HepG2 (cell line): ENCODE data around the gene LARP1. TPM values are rescaled to one million over a fixed set of nuclear protein-coding genes. Genes with fewer than 3 reads are reported as not detected.
A peak's percentile ranks its signal among the peaks of the same experiment; 100 is the strongest.

ENCODE experiments used
- CBX1 ChIP-seq: IDR thresholded peaks from one replicate; pipeline ENCODE4 v1.6.1; 2016; ENCODE audit warnings: antibody characterized with exemption, low read depth
- ETV5 ChIP-seq: IDR thresholded peaks from 2 replicates; pipeline ENCODE4 v1.6.1; 2018; ENCODE audit warnings: missing biosample characterization, missing genetic modification reagents, inconsistent platforms, borderline replicate concordance
- FUBP1 ChIP-seq: sonication (generic); formaldehyde crosslinking; IDR thresholded peaks from 2 replicates; pipeline ENCODE4 v1.5.1; 2020; ENCODE audit warnings: missing genetic modification reagents, mild to moderate bottlenecking, borderline replicate concordance
- HNF4G ChIP-seq, 2 experiments: sonication (generic) in 1 of 2; formaldehyde crosslinking in 1 of 2; IDR thresholded peaks; 2 replicates each; pipeline versions ENCODE4 v1.4.0 to v1.6.1; 2011 to 2020; ENCODE audit warnings: borderline replicate concordance in 2 of 2, low read depth in 2 of 2, mild to moderate bottlenecking in 2 of 2, low read length in 1 of 2, missing genetic modification reagents in 1 of 2, moderate library complexity in 1 of 2
- KLF15 ChIP-seq: sonication (generic); formaldehyde crosslinking; IDR thresholded peaks from 2 replicates; pipeline ENCODE4 v1.8.1; 2023; ENCODE audit warnings: borderline replicate concordance, mild to moderate bottlenecking, inconsistent platforms, missing genetic modification reagents, mixed read lengths
- MED8 ChIP-seq: sonication (generic); formaldehyde crosslinking; IDR thresholded peaks from 2 replicates; pipeline ENCODE4 v1.8.1; 2023; ENCODE audit warnings: mild to moderate bottlenecking, missing genetic modification reagents; ENCODE audit not compliant: insufficient replicate concordance
- MIER3 ChIP-seq: IDR thresholded peaks from 2 replicates; pipeline ENCODE4 v1.6.1; 2016; ENCODE audit warnings: missing compliant biosample characterization, borderline replicate concordance
- NPAS2 ChIP-seq: sonication (generic); formaldehyde crosslinking; IDR thresholded peaks from 2 replicates; pipeline ENCODE4 v1.8.0; 2022; ENCODE audit warnings: mild to moderate bottlenecking, missing genetic modification reagents, borderline replicate concordance
- SIX4 ChIP-seq: sonication (generic); formaldehyde crosslinking; IDR thresholded peaks from 2 replicates; pipeline ENCODE4 v1.4.0; 2020; ENCODE audit warnings: missing genetic modification reagents
- ZNF350 ChIP-seq: sonication (generic); formaldehyde crosslinking; IDR thresholded peaks from 2 replicates; pipeline ENCODE4 v1.4.0; 2020; ENCODE audit warnings: mild to moderate bottlenecking, low read depth, missing genetic modification reagents, borderline replicate concordance
- ZXDC ChIP-seq: sonication (generic); formaldehyde crosslinking; IDR thresholded peaks from 2 replicates; pipeline ENCODE4 v1.5.0; 2020; ENCODE audit warnings: mild to moderate bottlenecking, missing genetic modification reagents
- polyA plus RNA-seq, 8 experiments: library from polyadenylated mRNA; depleted of rRNA in 3 of 8; stranded (reverse) in 7 of 8; unstranded in 1 of 8; fragments of >200 nt; fragmentation: Illumina TruSeq in 4 of 8; extraction: Trizol in 4 of 8; gene quantifications; 2 replicates each; pipeline versions ENCODE4 v1.2.1 to v1.2.3, GENCODE V29; 2011 to 2016; ENCODE audit warnings: low read depth in 4 of 8, missing spikeins in 1 of 8, mixed read lengths in 1 of 8; ENCODE audit not compliant: insufficient read depth in 1 of 8
- total RNA-seq, 5 experiments: library from RNA; depleted of rRNA; stranded (reverse); fragments of >200 nt; fragmentation: Illumina TruSeq; extraction: Trizol; gene quantifications; 2 replicates each; pipeline ENCODE4 v1.2.3, GENCODE V29; 2016; ENCODE audit warnings: low read depth in 1 of 5
- TF ChIP-seq, protein P1 (sequence below): sonication (generic); formaldehyde crosslinking; IDR thresholded peaks from 2 replicates; pipeline ENCODE4 v1.4.0; 2020; ENCODE audit warnings: mild to moderate bottlenecking, missing genetic modification reagents
- TF ChIP-seq, protein P2 (sequence below): sonication (generic); formaldehyde crosslinking; IDR thresholded peaks from 2 replicates; pipeline ENCODE4 v1.5.1; 2020; ENCODE audit warnings: mild to moderate bottlenecking, missing genetic modification reagents, moderate library complexity

The LARP1 gene
- total and polyA plus RNA-seq, 2 of the 13 experiments (the other 11 are each of a cell fraction or from before 2014, with no cell fraction given) = 45.2 to 61.4 TPM

DNA sequence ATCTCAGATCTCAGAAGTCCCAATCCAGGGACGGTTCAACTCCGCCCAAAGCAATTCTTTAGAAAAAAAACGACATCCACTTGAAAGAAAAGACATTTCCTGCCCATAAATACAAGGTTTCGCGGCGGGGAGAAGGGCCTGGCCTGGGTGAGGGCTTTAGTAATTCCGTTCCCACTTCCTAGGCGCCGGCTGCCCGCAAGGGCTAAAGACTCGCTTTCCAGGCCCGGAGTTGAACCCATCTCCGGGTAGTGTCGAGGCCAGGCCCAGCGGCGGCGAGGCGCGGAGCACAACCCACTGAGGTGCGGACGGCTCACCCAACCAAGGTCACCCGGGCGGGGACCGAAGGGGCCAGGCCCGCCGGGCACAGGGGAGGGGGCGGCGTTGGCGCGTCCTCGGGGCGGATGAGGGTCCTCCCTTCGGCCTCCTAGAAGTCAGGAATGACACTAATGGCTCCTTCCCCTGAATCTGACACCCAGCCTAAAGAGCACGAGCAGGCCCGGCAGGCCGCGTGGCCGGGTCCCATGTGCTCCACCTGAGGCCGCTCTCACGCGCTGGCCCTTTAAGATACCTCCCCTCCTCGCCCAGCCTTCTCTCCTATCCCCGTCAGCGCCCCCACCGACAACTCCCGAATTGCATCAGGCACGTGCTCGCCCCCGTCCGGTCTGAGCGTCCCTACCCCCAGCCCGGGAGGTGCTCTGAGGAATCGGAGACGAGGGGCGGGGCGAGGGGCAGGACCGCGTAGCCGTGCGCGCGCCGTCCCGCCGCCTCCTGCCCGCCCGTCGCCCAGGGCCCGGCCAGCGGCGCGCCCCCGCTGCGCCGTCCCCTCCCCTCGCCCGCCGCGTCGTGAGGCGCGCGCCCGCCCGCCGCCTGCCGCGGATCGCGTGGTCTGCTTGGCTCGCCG is 467 bp upstream of the LARP1 start (continued):
- TF ChIP-seq MED8 (CRISPR knock-in tag) (no peak), HNF4G (IDR thresholded peaks at IDR 0.05; ENCODE audit: borderline replicate concordance, low read depth, low read length) (no peak), HNF4G (CRISPR knock-in tag; IDR thresholded peaks at IDR 0.05; ENCODE audit: borderline replicate concordance, low read depth) (no peak), NPAS2 (CRISPR knock-in tag) (no peak), KLF15 (peak; percentile 69; the same call in 1 of the 2 replicates), ZXDC (no peak), ETV5 (CRISPR knock-in tag) (peak; percentile 79), MIER3 (CRISPR knock-in tag) (peak; percentile 75; the same call in 1 of the 2 replicates), SIX4 (CRISPR knock-in tag) (peak; percentile 78), FUBP1 (CRISPR knock-in tag) (no peak), ZNF350 (peak; percentile 24; the same call in 1 of the 2 replicates), CBX1 (peak; percentile 79)
- TF ChIP-seq, protein P1, sequence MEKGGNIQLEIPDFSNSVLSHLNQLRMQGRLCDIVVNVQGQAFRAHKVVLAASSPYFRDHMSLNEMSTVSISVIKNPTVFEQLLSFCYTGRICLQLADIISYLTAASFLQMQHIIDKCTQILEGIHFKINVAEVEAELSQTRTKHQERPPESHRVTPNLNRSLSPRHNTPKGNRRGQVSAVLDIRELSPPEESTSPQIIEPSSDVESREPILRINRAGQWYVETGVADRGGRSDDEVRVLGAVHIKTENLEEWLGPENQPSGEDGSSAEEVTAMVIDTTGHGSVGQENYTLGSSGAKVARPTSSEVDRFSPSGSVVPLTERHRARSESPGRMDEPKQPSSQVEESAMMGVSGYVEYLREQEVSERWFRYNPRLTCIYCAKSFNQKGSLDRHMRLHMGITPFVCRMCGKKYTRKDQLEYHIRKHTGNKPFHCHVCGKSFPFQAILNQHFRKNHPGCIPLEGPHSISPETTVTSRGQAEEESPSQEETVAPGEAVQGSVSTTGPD (CRISPR knock-in tag) = no peak
- TF ChIP-seq, protein P2, sequence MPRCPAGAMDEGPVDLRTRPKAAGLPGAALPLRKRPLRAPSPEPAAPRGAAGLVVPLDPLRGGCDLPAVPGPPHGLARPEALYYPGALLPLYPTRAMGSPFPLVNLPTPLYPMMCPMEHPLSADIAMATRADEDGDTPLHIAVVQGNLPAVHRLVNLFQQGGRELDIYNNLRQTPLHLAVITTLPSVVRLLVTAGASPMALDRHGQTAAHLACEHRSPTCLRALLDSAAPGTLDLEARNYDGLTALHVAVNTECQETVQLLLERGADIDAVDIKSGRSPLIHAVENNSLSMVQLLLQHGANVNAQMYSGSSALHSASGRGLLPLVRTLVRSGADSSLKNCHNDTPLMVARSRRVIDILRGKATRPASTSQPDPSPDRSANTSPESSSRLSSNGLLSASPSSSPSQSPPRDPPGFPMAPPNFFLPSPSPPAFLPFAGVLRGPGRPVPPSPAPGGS (CRISPR knock-in tag) = peak; percentile 70; the same call in 1 of the 2 replicates
